GM19452 (cell line): ENCODE data around the gene ADTRP.

Experiments
- ATAC-seq: cut with Tn5 transposase; IDR thresholded peaks from one replicate; pipeline ENCODE4 v1.9.1; 2021; ENCODE audit not compliant: unreplicated experiment

The ADTRP gene

GRCh38 chr6:11775791-11776409 lies 2.7 kb downstream of the ADTRP start:
- ATAC-seq, result no peak

GRCh38 chr6:11774426-11774825 lies 4.2 kb downstream of the ADTRP start:
- ATAC-seq, result no peak

GRCh38 chr6:11773581-11773980 lies 5.0 kb downstream of the ADTRP start:
- no peak for ATAC-seq

- ATAC-seq, result no peak
Measured at GRCh38 chr6:11773013-11773412, 5.6 kb downstream of the ADTRP start.

GRCh38 chr6:11772109-11772825 lies 6.3 kb downstream of the ADTRP start:
- ATAC-seq, result no peak

- no peak for ATAC-seq
Measured at GRCh38 chr6:11771473-11772048, 7.0 kb downstream of the ADTRP start.

- no peak for ATAC-seq
Measured at GRCh38 chr6:11770546-11771466, 7.8 kb downstream of the ADTRP start.

GRCh38 chr6:11769811-11770545 lies 8.6 kb downstream of the ADTRP start:
- ATAC-seq, result no peak

- ATAC-seq, result no peak
Measured at GRCh38 chr6:11769244-11769643, 9.4 kb downstream of the ADTRP start.

- ATAC-seq, result no peak
Measured at GRCh38 chr6:11767978-11768756, 10.4 kb downstream of the ADTRP start.

- ATAC-seq, result no peak
Measured at GRCh38 chr6:11767458-11767857, 11.1 kb downstream of the ADTRP start.

GRCh38 chr6:11766589-11767450 lies 11.8 kb downstream of the ADTRP start:
- ATAC-seq, result no peak

- no peak for ATAC-seq
Measured at GRCh38 chr6:11766043-11766442, 12.6 kb downstream of the ADTRP start.

GRCh38 chr6:11764250-11764604 lies 14.4 kb downstream of the ADTRP start:
- ATAC-seq, result no peak

- ATAC-seq, result no peak
Measured at GRCh38 chr6:11763460-11764249, 14.9 kb downstream of the ADTRP start.

- ATAC-seq, result no peak
Measured at GRCh38 chr6:11762794-11763459, 15.7 kb downstream of the ADTRP start.

GRCh38 chr6:11761744-11762620 lies 16.6 kb downstream of the ADTRP start:
- no peak for ATAC-seq
